Stimulated activated CD8-positive, alpha-beta memory T cell treated with anti-CD3 and anti-CD28 coated beads, Interleukin-7, amount 100 ng/mL, for 48 hours (primary cell): ENCODE data around the gene RGS17.
"Not testable (repeated sequence)": the region's sequence is repeated elsewhere in the genome, so short reads cannot be mapped to it uniquely, and the experiment has no call there.

ENCODE experiments used
- DNase-seq, 2 donors: peaks; one replicate each; pipeline ENCODE4 v3.0.0-alpha.2; 2020; ENCODE audit warnings: low read depth in 1 of 2; ENCODE audit errors: extremely low read depth in 1 of 2

The RGS17 gene, protein sequence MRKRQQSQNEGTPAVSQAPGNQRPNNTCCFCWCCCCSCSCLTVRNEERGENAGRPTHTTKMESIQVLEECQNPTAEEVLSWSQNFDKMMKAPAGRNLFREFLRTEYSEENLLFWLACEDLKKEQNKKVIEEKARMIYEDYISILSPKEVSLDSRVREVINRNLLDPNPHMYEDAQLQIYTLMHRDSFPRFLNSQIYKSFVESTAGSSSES

DNA sequence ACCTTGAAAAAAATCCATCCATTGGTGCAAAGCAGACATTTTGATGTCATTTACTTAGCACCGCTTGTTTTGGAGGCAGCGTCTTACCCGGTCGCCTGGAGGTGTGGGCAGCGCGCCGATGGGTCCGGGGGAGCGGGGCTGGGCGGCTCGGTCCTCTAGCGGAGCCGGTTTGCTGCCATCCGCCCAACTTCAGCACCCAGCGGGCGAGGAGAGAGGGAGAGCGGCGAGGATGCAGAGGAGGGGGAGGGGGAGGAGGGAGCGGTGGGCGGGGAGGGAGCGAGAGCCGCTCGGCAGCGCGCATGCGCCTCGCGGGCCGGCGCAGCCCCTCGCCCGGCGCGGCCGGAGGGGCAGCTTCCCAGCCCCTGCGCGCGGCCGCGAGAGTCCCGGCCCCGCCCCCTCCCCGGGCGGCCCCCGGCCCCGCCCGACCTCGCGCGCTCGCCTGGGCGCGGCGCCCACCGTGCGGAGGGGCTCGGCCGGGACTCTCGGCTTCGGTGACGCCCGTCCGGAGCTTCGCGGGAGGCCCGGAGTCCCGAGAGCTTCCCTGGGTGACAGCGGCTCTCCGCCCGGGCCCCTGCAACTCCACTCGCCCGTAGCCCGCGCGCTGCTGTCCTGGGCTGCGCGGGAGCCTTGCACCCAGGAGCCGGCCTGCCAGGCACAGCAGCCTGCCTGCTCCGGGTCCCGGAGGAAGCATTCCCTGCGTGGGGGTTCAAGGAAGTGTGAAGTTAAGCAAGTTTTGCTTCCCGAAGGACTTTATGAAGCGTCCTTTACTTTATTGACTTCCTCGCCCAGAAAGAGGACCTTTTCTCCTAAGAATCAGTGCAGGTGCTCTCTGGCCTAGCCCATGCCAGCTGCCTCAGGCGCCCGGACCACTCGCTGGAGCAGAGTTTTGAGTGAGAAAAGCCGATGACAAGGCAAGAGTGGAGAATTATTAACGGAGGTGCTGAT is at the start of gene RGS17:
Gene RGS17 (minus strand): TSS at position 246 of the 945 bp plus-strand sequence. CDS start 87,264 bp downstream, outside the sequence.
- peak; percentile 2 to 6 for DNase-seq

DNA sequence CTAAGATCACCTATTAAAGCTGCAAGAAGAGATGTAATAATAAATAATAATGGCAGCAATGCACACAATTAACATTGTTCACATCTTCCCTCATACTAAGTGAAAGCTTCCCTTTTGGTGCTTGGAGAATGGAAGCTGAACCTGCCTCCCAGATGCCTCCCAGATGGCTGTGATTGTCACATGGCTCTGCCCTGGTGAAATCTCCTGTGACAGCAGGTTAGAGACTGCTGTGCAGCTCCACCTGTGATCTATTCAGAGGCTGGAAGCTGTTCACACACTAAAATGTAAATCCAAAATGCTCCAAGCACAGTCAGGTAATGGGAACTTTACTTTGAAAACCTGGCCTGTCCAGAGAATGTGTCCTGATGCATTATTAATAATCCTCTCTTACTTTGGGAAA is 41.7 kb upstream of the RGS17 start:
- DNase-seq = no peak

DNA sequence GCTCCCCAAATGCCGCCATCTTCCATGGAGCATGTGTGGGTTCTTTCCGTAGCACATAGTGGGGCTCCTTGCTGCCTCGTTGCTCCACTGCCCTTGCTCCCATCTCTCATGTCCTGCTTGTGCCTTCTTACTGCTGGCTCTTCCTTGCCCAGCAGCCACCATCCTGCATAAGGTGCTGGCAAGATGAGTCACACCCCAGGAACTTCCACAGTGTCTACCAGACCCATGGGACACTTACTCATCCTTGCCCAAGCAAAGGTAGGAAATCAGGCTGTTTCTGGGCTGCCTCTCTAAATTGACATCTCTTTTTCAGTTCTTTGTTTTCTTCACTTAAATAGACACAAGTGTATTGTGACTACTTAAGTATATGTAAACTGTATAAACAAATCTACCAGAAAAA is 39.4 kb upstream of the RGS17 start:
- no peak for DNase-seq

DNA sequence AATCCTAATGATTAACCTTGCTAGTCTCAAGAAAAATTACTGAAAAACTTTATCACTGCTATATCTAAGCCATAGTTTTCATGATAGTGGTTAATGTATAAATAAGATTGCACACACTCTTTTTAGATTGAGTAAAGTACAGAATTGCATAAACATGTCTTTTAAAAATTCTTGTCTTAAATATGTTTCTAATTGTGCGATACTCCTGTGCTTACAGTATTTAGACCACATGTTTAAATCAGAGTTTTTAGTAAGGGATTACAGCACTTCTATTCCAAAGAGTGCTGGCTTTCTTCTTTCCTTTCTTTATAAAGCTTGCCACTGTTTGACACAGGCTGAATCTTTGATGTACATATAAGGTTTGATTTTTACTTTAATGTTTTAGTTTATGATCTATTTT is 36.8 kb upstream of the RGS17 start:
- DNase-seq = no peak

- DNase-seq = no peak
These were observed 36.2 kb upstream of the RGS17 start for GRCh38 chr6:153167061-153167891.

GRCh38 chr6:153162646-153163045 is 31.6 kb upstream of the RGS17 start:
- no peak for DNase-seq

- no peak for DNase-seq
These were observed 31.1 kb upstream of the RGS17 start for GRCh38 chr6:153162172-153162571.

GRCh38 chr6:153160221-153160620 is 29.1 kb upstream of the RGS17 start:
- DNase-seq = no peak

GRCh38 chr6:153150752-153151440 is 19.8 kb upstream of the RGS17 start:
- no peak for DNase-seq

- no peak for DNase-seq
These were observed 19.3 kb upstream of the RGS17 start for GRCh38 chr6:153150371-153150751.

DNA sequence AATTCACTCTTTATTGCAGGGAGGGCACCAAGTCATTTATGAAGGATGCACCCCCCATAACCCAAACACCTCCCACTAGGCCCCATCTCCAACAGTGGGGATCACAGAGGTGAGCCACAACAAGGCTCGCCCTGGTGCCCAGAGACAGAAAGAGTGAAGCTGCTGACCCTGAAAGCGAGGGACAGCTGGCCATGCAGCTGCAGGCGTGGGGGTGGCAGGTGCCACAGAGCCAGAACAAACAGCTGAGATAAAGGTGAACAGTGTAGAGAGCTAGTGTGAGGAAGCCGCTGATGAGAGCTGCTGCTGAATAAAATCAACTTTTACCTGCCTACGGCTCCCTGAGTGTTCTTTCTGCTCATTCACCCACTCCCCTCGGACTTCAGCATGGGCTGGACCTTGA is 18.8 kb upstream of the RGS17 start:
- no peak for DNase-seq

- DNase-seq = no peak
These were observed 15.3 kb upstream of the RGS17 start for GRCh38 chr6:153146413-153146812.

DNA sequence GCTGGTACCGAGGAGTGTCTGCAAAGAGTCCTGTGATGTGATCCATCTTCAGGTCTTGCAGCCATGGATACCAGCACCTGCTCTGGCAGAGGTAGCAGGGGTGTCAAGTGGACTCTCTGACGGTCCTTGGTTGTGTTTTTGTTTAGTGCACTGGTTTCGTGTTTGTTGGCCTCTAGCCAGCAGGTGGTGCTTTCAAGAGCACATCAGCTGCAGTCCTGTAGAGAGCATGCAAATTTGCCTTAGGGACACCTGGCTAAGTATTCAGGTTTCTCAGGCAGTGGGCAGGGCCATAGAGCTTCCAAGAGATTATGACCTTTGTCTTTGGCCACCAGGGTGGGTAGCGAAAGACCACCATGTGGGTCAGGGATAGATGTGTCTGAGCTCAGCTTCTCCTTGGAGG is 14.5 kb upstream of the RGS17 start:
- DNase-seq = no peak

GRCh38 chr6:153143200-153143599 is 12.1 kb upstream of the RGS17 start:
- DNase-seq = no peak

- DNase-seq = no peak
These were observed 9.2 kb upstream of the RGS17 start for GRCh38 chr6:153140299-153140698.

DNA sequence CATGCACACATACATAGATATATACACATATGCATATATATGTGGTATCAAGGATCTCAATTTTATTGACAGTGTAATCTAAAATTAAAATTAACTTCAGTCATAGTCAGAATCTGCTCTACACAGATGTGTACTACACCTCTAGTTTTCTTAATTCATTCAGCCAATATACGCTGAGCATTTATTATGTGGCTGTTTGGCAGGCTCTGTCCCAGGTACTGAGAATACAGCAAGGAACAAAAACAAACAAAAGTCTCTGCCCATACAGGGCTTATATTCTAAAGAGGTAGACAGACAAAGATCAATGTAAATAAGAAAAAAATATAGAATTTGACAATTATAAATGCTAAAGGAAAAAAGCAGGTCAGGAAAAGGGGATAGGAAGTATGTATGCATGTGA is 7.8 kb upstream of the RGS17 start:
- DNase-seq = no peak

DNA sequence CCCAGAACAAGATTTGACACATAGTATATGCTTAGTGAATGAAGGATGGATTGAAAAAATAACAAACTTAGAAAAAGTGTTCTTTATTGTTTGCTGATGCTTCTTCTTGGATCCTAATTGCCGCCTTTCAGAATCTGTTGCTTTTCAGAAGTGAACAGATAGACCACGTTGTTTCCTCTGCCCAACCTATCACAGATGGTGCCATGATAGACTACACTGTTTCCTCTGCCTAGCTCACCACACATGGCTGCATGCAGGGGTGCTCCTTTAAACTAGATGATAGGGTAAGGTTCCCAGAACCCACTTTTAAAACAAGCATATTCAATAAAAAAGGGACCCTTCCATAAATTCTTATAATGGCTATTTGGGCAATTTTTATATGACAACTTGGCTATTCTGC is 4.6 kb upstream of the RGS17 start:
- no peak for DNase-seq

- not testable (repeated sequence) for DNase-seq
These were observed 2.6 kb upstream of the RGS17 start for GRCh38 chr6:153133667-153134066.

DNA sequence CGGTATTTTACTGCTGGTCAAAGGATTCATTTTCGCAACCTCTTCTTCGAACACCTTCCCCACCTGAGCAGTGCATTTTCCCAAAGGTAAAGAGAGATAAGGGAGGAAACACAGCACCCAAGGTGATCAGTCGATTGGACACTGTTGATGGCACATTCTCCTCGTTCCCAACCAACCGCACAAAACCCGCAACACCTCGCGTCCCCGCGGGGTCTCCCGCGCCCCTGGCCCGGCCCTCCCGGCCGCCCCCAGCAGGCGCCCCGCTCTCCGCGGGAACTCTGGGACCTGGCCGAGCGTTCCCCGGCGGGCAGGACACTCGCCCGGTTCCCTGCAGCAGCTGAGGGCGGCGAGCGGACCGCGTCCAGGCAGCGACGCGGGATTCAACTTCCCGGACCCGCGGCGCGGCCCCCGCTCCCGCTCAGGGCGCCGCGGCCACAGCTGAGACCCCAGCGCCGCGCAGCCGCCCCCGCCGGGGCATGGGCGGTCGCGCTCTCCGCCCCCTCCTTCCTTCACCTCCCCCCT is 506 bp downstream of the RGS17 start:
- DNase-seq = no peak

DNA sequence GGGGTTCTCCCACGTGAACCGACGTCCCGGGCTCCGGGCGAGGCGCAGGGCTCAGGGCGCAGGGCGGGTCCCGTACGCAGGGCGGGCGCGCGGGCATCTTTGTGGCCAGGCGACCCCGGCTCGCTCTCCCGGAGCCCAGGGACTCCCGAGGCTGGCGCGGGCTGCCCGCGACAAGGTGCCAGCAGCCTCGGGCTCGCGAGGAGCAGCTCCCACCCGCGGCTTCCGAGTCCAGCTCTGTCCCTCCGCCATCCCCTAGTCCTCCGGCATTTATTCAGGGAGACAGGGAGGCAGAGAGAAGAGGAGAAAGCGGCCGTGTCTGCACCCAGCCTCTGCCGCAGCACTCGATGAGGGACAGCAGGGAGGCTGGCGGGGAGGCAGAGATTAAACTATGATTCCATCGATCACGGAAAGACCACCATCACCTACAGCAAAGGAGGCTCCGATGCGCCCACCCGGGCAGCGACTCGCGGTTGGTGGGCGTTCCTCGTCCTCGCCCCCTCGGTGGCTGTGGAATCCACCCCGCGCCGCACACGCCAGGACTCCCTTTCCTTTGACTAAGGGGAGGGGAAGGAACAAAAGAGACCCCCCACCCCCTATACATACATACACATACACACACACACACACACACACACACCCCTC is 1.1 kb downstream of the RGS17 start:
- DNase-seq = no peak
